Esophagus squamous epithelium (tissue), 4 donors: Measurements from ENCODE around the gene IER3.

Source experiments
- CTCF ChIP-seq, 6 experiments: fragments of 450-650 bp in 4 of 6; fragments of 200-600 bp in 2 of 6; sonication (generic) in 2 of 6; IDR thresholded peaks; one replicate each; pipeline ENCODE4 v1.5.1; 2016 to 2019; ENCODE audit warnings: antibody characterized with exemption in 6 of 6, mild to moderate bottlenecking in 4 of 6, moderate library complexity in 4 of 6
- POLR2A ChIP-seq, 4 donors: fragments of 450-650 bp; IDR thresholded peaks; one replicate each; pipeline ENCODE4 v1.6.1; 2017; ENCODE audit warnings: antibody characterized with exemption in 4 of 4, mild to moderate bottlenecking in 4 of 4, moderate library complexity in 3 of 4

GRCh38 chr6:30761791-30762429, 17.6 kb upstream of the IER3 start:
- TF ChIP-seq CTCF (IDR thresholded peaks at IDR 0.05): no peak
- TF ChIP-seq POLR2A (IDR thresholded peaks at IDR 0.05): no peak
